Middle frontal gyrus (tissue), 1 donor: Measurements from ENCODE around the gene FOXD4L3.
"Not testable (repeated sequence)": the region's sequence is repeated elsewhere in the genome, so short reads cannot be mapped to it uniquely, and the experiment has no call there.

Experiments
- DNase-seq: peaks from one replicate; pipeline ENCODE4 v3.0.0-alpha.2; 2015; ENCODE audit warnings: low spot score; ENCODE audit errors: extremely low spot score

Gene FOXD4L3

GRCh38 chr9:68302567-68302966 is at the start of gene FOXD4L3:
FOXD4L3 (plus strand) TSS chr9:68302867; CDS start chr9:68302952, 85 bp downstream.
- DNase-seq, result not testable (repeated sequence)

- DNase-seq, result not testable (repeated sequence)
Measured at GRCh38 chr9:68281041-68281440, 21.6 kb upstream of the FOXD4L3 start.

GRCh38 chr9:68303771-68304170 is 1.1 kb downstream of the FOXD4L3 start:
- DNase-seq, result not testable (repeated sequence)

GRCh38 chr9:68304212-68304611 is 1.5 kb downstream of the FOXD4L3 start:
- not testable (repeated sequence) for DNase-seq

- not testable (repeated sequence) for DNase-seq
Measured at GRCh38 chr9:68304777-68305176, 2.1 kb downstream of the FOXD4L3 start.

- DNase-seq, result not testable (repeated sequence)
Measured at GRCh38 chr9:68305680-68306285, 3.1 kb downstream of the FOXD4L3 start.

GRCh38 chr9:68306391-68306964 is 3.8 kb downstream of the FOXD4L3 start:
- DNase-seq, result not testable (repeated sequence)

- not testable (repeated sequence) for DNase-seq
Measured at GRCh38 chr9:68307127-68307526, 4.5 kb downstream of the FOXD4L3 start.

GRCh38 chr9:68307654-68308053 is 5.0 kb downstream of the FOXD4L3 start:
- not testable (repeated sequence) for DNase-seq

- DNase-seq, result not testable (repeated sequence)
Measured at GRCh38 chr9:68311208-68311607, 8.5 kb downstream of the FOXD4L3 start.

GRCh38 chr9:68318209-68318608 is 15.5 kb downstream of the FOXD4L3 start:
- not testable (repeated sequence) for DNase-seq

- not testable (repeated sequence) for DNase-seq
Measured at GRCh38 chr9:68323749-68324148, 21.1 kb downstream of the FOXD4L3 start.

- not testable (repeated sequence) for DNase-seq
Measured at GRCh38 chr9:68324518-68324917, 21.9 kb downstream of the FOXD4L3 start.

- not testable (repeated sequence) for DNase-seq
Measured at GRCh38 chr9:68329106-68329505, 26.4 kb downstream of the FOXD4L3 start.

- DNase-seq, result not testable (repeated sequence)
Measured at GRCh38 chr9:68330531-68331173, 28.0 kb downstream of the FOXD4L3 start.

GRCh38 chr9:68332122-68332521 is 29.5 kb downstream of the FOXD4L3 start:
- DNase-seq, result not testable (repeated sequence)

- DNase-seq, result not testable (repeated sequence)
Measured at GRCh38 chr9:68335935-68336334, 33.3 kb downstream of the FOXD4L3 start.

GRCh38 chr9:68336639-68337339 is 34.1 kb downstream of the FOXD4L3 start:
- not testable (repeated sequence) for DNase-seq

- DNase-seq, result not testable (repeated sequence)
Measured at GRCh38 chr9:68338000-68338399, 35.3 kb downstream of the FOXD4L3 start.

GRCh38 chr9:68342265-68343025 is 39.8 kb downstream of the FOXD4L3 start:
- DNase-seq, result not testable (repeated sequence)

- not testable (repeated sequence) for DNase-seq
Measured at GRCh38 chr9:68343242-68343641, 40.6 kb downstream of the FOXD4L3 start.
